ENCODE results near the gene OSBP2.

Gene OSBP2

GRCh38 chr22:30752771-30753170, 58.1 kb downstream of the OSBP2 start:
- CTCF ChIA-PET = interaction anchor here (1.5 to 8.9 kb wide), 3 partner anchors 9 to 117 kb away, joined by 6 to 208 read pairs (median 37); partner anchors contain the start of gene SLC35E4
- no peak for TF ChIP-seq CTCF (IDR thresholded peaks at IDR 0.05; ENCODE audit: control extremely low read depth, extremely low read depth, low read depth, missing control alignments)
- no peak for DNase-seq (ENCODE audit: extremely low spot score)
- POLR2A ChIA-PET = no interaction called here

- no peak for TF ChIP-seq CTCF (IDR thresholded peaks at IDR 0.05; ENCODE audit: control extremely low read depth, extremely low read depth, low read depth, missing control alignments)
- no peak for DNase-seq (ENCODE audit: extremely low spot score)
- CTCF ChIA-PET = interaction anchor here (0.5 to 8.9 kb wide), 4 partner anchors 11 to 145 kb away, joined by 3 to 208 read pairs (median 26); partner anchors contain the start of genes SLC35E4 and TCN2
- POLR2A ChIA-PET = no interaction called here
Observed at GRCh38 chr22:30753701-30754100, 59.0 kb downstream of the OSBP2 start.

GRCh38 chr22:30754521-30754920, 59.8 kb downstream of the OSBP2 start:
- CTCF ChIA-PET = interaction anchor here (0.8 to 8.9 kb wide), 37 partner anchors 10 to 364 kb away, joined by 3 to 208 read pairs (median 5); partner anchors contain the start of genes DUSP18, OSBP2, PES1 and SLC35E4
- POLR2A ChIA-PET = no interaction called here
- no peak for DNase-seq (ENCODE audit: extremely low spot score)
- no peak for TF ChIP-seq CTCF (IDR thresholded peaks at IDR 0.05; ENCODE audit: control extremely low read depth, extremely low read depth, low read depth, missing control alignments)

DNA sequence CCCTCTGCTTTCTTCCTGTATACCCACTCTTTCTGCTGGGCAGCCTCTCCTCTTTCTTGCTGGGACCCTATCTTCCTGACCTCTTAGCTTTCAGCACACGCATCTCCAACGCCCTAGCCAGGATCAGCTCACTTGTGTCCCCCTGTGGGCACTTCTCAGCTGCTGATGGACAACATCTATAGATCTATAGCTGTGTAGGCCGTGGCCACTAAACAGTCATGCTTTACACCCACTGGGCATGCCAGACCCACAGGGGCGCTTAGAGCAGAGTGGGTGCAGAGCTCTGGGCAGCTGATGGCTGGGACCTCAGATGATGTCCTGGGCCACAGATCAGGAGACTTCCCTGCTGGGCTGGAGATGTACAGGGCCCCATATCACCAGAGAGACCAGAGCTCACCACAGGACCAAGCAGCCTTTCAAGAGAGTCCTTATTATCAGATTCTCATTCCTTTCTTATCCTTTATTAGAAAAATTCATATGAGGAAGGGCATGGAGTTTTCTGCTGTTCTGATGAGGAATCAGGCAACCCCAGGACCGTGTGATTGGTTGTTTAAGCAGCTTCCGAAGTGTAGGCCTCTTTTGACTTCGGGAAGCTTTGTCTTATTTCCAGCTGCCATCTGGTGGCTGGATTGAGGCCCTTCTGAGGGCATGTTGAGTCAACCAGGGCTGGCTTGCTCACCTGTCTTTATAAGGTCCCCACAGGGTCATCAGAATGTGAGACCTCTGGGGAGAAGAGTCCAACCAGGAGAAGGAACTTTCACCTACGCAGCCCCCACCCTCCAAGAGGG, 60.5 kb downstream of the OSBP2 start:
- TF ChIP-seq CTCF (IDR thresholded peaks at IDR 0.05; ENCODE audit: control extremely low read depth, extremely low read depth, low read depth, missing control alignments) = peak; percentile 83
- DNase-seq (ENCODE audit: extremely low spot score) = peak; percentile 85
- ChIA-PET CTCF (interaction anchor here (0.6 to 8.9 kb wide), 44 partner anchors 9 to 364 kb away, joined by 3 to 208 read pairs (median 4); partner anchors contain the start of genes DUSP18, OSBP2, PES1 and SLC35E4), POLR2A (interaction anchor here (0.9 kb wide), 1 partner anchor 119 kb away, joined by 3 read pairs; the partner anchor contains the start of gene SLC35E4)

DNA sequence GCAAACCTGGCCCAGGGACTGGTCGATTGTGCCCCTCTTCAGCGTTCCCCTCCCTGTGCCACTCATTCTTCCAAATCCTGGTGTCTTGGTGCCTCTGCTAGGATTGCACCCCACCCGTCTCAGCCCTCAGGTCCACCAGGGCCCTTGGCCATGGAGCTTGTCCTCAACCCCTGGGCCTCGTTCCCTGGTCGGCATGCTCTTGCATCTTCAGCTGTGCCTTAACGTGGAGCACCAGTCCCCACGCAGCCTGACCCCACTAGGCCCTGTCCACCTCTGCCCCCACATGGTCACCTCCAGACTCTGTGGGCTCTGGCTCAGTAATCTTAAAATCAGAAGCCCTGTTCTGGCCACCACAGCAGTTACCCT, 61.1 kb downstream of the OSBP2 start:
- TF ChIP-seq CTCF (IDR thresholded peaks at IDR 0.05; ENCODE audit: control extremely low read depth, extremely low read depth, low read depth, missing control alignments) = no peak
- ChIA-PET POLR2A (interaction anchor here (0.9 kb wide), 1 partner anchor 120 kb away, joined by 3 read pairs; the partner anchor contains the start of gene SLC35E4), CTCF (interaction anchor here (0.7 to 8.9 kb wide), 30 partner anchors 9 to 365 kb away, joined by 3 to 208 read pairs (median 5); partner anchors contain the start of genes DUSP18, SLC35E4 and TCN2)
- DNase-seq (ENCODE audit: extremely low spot score) = no peak

DNA sequence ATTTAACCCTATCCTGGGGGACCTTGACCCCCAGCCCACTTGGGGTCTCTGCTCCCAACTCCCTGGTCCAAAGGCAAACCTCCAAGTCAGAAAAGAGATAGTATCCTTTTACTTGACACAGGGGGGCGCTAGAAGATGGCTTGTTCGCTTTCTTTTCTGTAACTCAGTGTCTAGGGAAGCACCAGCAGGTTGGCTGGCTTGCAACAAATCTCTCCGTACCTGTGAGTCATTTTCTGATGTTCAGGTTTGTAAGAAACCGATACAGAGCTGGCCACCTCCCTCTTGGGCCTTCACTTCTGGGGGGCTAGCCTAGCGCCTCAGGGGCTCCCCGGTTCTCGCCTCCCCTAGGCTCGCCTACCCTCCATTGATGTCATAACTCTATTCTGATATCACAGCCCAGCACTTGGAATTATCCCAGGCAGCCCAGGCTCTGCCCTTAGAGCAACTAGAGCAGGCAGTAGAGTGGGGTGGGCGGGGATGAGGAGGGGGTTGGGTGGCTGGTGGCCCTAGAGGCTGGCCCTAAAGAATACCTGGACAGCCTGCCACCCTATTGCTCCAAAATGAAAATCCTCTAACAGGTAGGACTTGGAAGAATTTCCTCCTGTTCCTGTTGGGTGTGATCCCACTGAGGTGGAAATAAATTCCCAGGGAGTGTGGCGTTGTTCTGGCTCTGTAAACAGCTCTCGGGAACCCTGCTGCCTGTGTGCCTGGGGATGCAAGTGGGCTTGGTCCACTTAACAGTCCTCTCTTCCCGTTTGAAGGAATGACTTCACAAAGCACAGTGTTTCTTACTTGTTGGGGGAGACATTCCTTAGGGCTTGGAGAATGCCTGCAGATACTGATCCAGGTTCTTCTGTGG, 69.4 kb downstream of the OSBP2 start:
- POLR2A ChIA-PET = no interaction called here

More for the DNA sequence above, 69.4 kb downstream of the OSBP2 start:
- CTCF ChIA-PET = interaction anchor here (0.6 to 5.9 kb wide), 22 partner anchors 8 to 464 kb away, joined by 3 to 52 read pairs (median 4); partner anchors contain the start of genes SLC35E4 and SMTN
- peak; percentile 75 for DNase-seq (ENCODE audit: extremely low spot score)
- TF ChIP-seq CTCF (IDR thresholded peaks at IDR 0.05; ENCODE audit: control extremely low read depth, extremely low read depth, low read depth, missing control alignments) = peak; percentile 55

All from GM10248 (cell line).